ENCODE measurements around the gene LTA4H.
A peak's percentile ranks its signal among the peaks of the same experiment; 100 is the strongest.

Gene LTA4H

GRCh38 chr12:96033549-96034389, 1.6 kb downstream of the LTA4H start:
- DNase-seq = no peak

- no peak for DNase-seq
These were observed 5.6 kb downstream of the LTA4H start for GRCh38 chr12:96029826-96030225.

DNA sequence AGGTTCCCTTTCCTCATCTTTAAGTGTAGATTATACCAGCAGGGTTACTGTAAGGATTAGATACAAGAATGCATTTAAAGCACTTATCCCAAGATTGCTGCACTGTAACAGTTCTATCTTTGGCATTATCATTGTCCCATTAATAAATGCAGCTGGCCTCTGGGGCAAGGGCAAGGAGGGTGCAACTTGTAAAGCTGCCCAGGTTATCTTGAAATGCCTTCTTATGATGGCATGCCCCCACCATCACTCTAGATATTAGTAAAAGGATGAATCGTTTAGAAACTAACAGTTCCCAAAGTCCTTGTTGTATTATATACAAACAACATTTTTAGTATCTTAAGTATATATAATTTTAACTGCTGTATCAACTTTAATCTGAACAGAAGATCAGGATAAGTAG, 6.8 kb downstream of the LTA4H start:
- no peak for DNase-seq

GRCh38 chr12:96026331-96026730, 9.1 kb downstream of the LTA4H start:
- DNase-seq = no peak

DNA sequence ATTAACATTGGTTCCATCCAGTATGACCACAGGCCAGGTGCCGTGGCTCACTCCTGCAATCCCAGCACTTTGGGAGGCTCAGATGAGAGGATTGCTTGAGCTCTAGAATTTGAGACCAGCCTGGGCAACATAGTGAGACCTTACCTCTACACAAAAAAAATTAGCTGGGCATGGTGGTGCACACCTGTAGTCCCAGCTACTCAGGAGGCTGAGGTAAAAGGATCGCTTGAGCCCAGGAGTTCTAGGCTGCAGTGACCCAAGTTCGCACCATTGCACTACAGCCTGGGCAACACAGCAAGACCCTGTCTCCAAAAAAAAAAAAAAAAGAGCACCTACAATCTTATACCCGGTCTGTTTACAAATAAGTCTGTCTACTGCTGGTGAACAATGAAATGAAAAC, 9.9 kb downstream of the LTA4H start:
- no peak for DNase-seq

- no peak for DNase-seq
These were observed 14.9 kb downstream of the LTA4H start for GRCh38 chr12:96020314-96021003.

DNA sequence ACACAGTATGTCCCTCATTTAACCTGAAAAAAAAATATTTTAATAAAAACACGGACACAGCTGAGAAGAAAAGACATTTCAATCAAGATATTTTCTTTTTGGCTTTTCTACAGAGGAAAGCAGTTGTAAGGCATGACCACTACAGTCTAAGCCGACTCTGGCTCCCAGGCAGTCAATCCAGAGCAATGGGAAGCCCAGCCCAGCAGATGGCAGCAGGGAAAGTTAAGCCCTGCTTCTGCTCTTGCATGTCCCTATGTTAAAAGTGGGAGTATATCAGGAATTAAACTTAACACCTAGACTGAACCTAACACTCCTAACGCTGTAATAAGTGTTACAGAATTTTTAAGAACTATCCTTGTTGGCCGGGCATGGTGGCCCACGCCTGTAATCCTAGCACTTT, 19.7 kb downstream of the LTA4H start:
- DNase-seq = peak; percentile 25

- DNase-seq = no peak
These were observed 20.3 kb downstream of the LTA4H start for GRCh38 chr12:96014943-96015599.

DNA sequence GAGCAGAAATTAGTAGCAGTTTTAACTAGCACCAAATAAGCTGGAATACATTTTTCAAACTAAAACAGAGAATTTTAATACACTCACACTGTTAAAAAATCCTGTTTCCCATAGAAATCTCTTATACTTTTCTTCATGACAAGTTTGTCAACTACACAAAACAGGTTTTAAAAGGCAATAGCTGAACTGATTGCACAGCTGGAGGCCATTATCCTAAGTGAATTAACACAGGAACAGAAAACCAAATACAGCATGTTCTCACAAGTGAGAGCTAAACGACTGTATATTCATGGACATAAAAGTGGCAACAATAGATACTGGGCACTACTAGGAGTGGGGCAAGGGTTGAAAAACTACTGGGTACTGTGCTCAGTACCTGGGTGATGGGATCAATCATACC, 27.7 kb downstream of the LTA4H start:
- DNase-seq = no peak

DNA sequence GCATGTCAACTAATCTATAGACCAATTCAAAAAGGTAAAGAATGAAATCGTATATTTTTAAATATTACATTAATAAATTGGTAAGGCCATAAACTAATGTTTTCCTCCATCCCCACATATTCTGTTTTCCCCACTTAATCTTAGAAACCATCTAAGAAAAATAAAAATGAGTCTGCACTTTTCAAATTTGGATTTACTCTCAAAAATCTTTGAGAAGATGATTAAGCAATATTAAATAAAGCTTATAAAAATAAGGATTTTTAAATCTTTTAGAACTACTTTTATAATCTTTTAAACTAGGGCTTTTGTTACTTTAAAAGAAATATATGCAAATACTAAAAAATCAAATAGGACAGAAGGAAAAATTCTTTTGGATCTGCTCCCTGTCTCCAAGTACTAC, 28.7 kb downstream of the LTA4H start:
- DNase-seq = no peak

DNA sequence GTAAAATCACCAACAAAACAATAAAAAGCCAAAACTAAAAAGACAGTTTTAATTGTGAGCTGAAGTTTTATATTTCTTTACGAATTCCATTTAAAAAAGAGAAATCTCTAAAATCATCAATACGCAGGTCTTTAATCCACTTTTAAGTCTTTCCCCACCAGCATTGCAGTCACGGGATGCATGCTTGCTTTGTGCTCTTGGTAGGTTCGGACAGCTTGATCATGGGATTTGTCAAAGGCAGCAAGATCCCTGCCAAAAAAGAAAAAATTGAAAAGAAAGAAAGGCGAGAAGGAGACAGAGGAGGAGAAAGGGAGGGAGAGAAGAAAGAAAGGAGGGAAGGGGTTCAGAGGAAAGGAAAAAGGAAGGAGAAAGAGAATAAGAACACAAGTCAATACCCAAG, 34.5 kb downstream of the LTA4H start:
- no peak for DNase-seq

DNA sequence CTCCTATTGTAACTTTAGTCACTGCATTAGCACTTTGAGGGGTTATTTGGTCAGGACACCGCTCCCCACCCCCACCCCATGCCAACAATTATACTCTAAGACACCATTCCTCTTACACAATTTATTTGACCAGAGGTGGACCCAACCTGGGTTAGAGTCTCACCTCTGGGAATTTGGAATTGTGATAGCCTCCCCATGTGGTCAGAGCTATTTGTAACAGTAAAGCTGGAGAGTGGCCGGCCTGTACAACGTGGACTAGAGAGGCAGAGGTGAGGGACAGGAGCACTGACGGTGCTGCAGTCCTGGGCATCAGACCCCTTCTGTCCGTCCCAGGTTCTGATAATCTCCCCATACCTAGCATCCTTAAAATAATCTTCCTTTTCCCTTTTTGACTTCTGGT, 35.9 kb downstream of the LTA4H start:
- no peak for DNase-seq

GRCh38 chr12:95998611-95999286, 36.6 kb downstream of the LTA4H start:
- DNase-seq = peak; percentile 39

DNA sequence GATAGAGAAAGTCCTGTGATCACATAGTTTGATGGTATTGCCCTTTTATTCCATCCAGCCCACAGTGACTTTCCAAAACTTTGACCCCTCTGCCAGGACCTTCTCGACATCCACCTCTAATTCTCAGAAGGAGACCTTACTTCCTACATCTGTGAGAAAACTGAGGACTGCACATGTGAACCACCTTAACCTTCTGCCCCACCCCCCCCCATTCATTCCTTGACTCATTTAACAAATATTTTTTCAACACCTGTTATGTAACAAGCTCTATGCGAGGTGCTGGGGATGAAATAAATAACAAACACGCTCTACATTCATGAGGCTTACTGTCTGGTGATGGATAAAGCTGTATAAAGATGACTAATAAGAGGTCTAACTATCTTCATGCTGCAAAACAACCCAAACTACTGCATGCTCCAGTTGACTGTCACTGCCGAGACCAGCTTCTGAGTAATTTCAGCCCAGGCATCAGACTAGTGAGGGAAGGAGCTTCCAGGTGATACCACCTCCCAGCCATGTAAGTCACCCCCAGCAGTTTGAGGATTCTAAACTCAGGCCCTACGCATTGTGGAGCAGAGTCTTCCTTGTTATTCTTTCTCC, 37.4 kb downstream of the LTA4H start:
- no peak for DNase-seq

- no peak for DNase-seq
These were observed 38.1 kb downstream of the LTA4H start for GRCh38 chr12:95997276-95997675.

DNA sequence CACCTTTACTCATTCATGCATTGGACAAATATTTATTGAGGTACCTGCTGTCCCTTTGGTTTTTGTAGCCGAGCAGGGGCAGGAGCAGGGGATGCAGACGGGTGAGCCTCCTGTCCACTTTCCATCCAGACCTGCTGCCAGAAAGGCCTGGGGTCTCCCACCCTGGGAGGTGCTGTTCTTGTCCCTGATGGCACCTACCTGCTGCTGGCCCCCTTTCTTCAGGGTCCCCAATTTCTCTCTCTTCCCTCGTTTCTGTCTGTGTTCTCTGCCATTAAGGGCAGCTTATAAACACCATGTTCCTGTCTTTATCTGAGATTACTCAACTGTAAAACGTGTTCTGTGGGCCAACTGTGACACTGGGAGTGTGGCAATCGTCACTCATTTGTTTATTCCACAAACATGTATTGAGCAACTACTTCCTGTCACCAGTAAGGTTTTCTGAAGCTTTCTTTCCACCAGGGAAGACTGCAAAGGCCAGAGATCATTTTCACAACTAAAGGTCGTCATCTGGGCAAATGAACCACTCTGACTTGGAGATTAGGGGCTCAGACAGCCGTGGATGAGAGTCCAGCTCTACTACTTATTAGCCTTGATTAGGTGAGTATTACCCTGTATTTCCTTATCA, 39.2 kb downstream of the LTA4H start, which contains the start of gene HAL:
Gene HAL (minus strand): TSS at position 311 of the 625 bp plus-strand sequence. CDS start 434 bp downstream, outside the sequence.
- no peak for DNase-seq

DNA sequence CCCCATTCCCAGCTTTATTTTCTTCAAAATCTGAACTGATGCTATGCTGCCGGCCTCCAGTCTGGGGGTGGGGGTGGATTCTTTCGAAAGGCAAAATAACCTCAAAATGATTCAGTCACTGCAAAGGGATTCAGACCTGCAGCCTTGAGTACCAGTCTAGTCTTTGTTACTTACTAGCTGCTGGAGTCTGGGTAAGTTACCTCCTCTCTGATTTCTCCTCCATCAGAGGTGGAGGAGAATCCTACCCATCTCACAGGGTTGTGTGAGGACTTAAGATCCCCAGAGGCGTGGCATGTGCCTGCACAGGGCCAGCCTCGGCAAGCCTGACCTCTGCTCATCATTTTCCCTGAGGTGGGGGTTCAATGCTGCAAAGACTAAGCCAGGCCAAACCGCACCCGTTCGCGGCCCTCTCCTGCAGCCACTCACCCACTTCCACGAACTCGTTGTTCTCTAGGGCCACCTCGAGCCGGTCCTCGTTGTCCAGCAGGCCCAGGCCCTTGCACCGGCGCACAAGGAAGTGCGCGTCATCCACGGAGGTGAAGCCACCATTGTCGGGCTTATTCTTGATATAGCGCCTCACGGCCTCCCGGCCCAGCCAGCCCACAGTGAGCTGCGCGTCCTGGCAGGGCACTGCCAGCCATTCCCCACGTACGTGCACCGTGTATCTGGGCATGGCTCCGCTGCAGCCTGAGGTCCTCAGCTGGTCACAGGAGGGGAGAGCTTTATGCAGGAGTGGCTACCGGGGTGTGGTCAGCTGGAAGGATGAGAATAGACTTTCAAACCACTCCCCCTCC, 40.0 kb downstream of the LTA4H start:
- no peak for DNase-seq

DNA sequence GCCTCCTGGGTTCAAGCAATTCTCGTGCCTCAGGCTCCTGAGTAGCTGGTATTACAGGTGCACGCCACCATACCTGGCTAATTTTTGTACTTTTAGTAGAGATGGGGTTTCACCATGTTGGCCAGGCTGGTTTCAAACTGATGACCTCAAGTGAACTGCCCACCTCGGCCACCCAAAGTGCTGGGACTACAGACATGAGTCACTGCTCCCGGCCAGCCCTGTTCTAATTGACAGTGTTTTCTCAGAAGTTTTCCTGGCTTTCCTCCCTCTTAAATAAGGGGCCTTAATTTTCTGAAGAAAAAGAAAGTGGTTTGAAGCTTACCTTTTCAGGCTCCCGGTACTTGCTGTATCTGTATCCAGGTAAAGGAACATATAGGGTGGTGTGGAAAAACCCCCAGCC, 40.9 kb downstream of the LTA4H start:
- no peak for DNase-seq

- DNase-seq = no peak
These were observed 41.5 kb downstream of the LTA4H start for GRCh38 chr12:95993907-95994306.

GRCh38 chr12:95990136-95990535, 45.3 kb downstream of the LTA4H start:
- DNase-seq = no peak

GRCh38 chr12:95989504-95990123, 45.8 kb downstream of the LTA4H start:
- DNase-seq = no peak

Data from fibroblast of skin of right biceps (primary cell).